Transverse colon (tissue), 4 donors: Measurements from ENCODE around the gene ACTR1A. TPM values are rescaled to one million over a fixed set of nuclear protein-coding genes. Genes with fewer than 3 reads are reported as not detected.
A peak's percentile ranks its signal among the peaks of the same experiment; 100 is the strongest.

Experiments
- DNase-seq: peaks from one replicate; pipeline ENCODE4 v3.0.0-alpha.2; 2019
- H3K27ac ChIP-seq, 4 donors: fragments of 200-600 bp; sonication (generic); 2 replicates each; pipeline ENCODE4 v1.5.1; 2016 to 2018; ENCODE audit warnings: inconsistent platforms in 4 of 4
- H3K27me3 ChIP-seq: fragments of 200-600 bp; sonication (generic); 2 replicates; pipeline ENCODE4 v1.5.1; 2017; ENCODE audit warnings: inconsistent platforms
- H3K36me3 ChIP-seq, 4 donors: fragments of 200-600 bp; sonication (generic); 2 replicates each; pipeline ENCODE4 v1.5.1; 2017 to 2019; ENCODE audit warnings: inconsistent platforms in 4 of 4
- H3K4me1 ChIP-seq, 4 donors: fragments of 200-600 bp; sonication (generic); 2 replicates each; pipeline ENCODE4 v1.5.1; 2017 to 2020; ENCODE audit warnings: inconsistent platforms in 4 of 4
- H3K4me3 ChIP-seq, 4 donors: fragments of 200-600 bp; sonication (generic); 1 replicate in 1 of 4; 2 replicates in 3 of 4; pipeline versions ENCODE4 v1.5.1 to v1.6.1; 2017 to 2019; ENCODE audit warnings: inconsistent platforms in 4 of 4
- H3K9me3 ChIP-seq, 2 donors: fragments of 200-600 bp; sonication (generic); 2 replicates each; pipeline ENCODE4 v1.5.1; 2017 to 2019; ENCODE audit warnings: inconsistent platforms in 2 of 2
- CTCF ChIP-seq, 5 experiments: fragments of 200-600 bp in 3 of 5; fragments of 450-650 bp in 2 of 5; sonication (generic) in 3 of 5; IDR thresholded peaks; 1 replicate in 2 of 5; 2 replicates in 3 of 5; pipeline ENCODE4 v1.5.1; 2016 to 2017; ENCODE audit warnings: antibody characterized with exemption in 5 of 5, inconsistent platforms in 3 of 5, mild to moderate bottlenecking in 2 of 5, moderate library complexity in 1 of 5
- EP300 ChIP-seq: sonication (generic); formaldehyde crosslinking; IDR thresholded peaks from one replicate; pipeline ENCODE4 v1.6.1; 2017; ENCODE audit warnings: antibody characterized with exemption, low read depth
- POLR2A ChIP-seq: fragments of 450-650 bp; IDR thresholded peaks from one replicate; pipeline ENCODE4 v1.6.1; 2016; ENCODE audit warnings: antibody characterized with exemption, mild to moderate bottlenecking, moderate library complexity
- POLR2AphosphoS5 ChIP-seq, 3 donors: sonication (generic); formaldehyde crosslinking; IDR thresholded peaks; one replicate each; pipeline ENCODE4 v1.6.1; 2016; ENCODE audit warnings: antibody characterized with exemption in 3 of 3
- WGBS, 2 donors: methylation state at CpG; one replicate each; pipeline ENCODE4 v1.1.5; 2018; ENCODE audit warnings: low coverage in 1 of 2; 5-methylcytosine and 5-hydroxymethylcytosine counted together
- in situ Hi-C, 4 donors: fragments of 200-750 bp; cut with MboI; loops; one replicate each; pipeline versions ENCODE4 v1.15.0 to v1.15.1; 2017; ENCODE audit warnings: low sequenced_read_pairs in 3 of 4, low pct_ligation_motif_present in 1 of 4, low pct_unique_long_range_greater_than_20kb in 1 of 4
- intact Hi-C: fragments of 100-400 bp; cut with DNase I; formaldehyde crosslinking; loops from one replicate; pipeline ENCODE4 v1.15.1; 2023; ENCODE audit warnings: low total_unique reads
- total RNA-seq, 4 donors: library from RNA; depleted of rRNA; stranded (reverse); fragments of >200 nt; gene quantifications; one replicate each; pipeline ENCODE4 v1.1.0, GENCODE V29; 2016

ACTR1A gene
- total RNA-seq, 4 donors from 2014 or later = 49.7 to 90.8 (median 79.4) TPM

GRCh38 chr10:102451105-102451969 is 51.2 kb downstream of the ACTR1A start, which contains the start of gene C10orf95:
TSS of gene C10orf95 (minus strand) at chr10:102451543. CDS start at chr10:102451093, 450 bp downstream.
- TF ChIP-seq POLR2AphosphoS5 (IDR thresholded peaks at IDR 0.05) (peak; percentile 11 to 52 (median 37)), EP300 (no peak), CTCF (IDR thresholded peaks at IDR 0.05) (no peak), POLR2A (peak; percentile 52)
- peak; percentile 71 for DNase-seq
- in situ Hi-C loops (no loop called here), intact Hi-C loops (no loop called here)
- H3K4me3 ChIP-seq = peak within 1 kb of the TSS; percentile 49 to 78 (median 74)
- no peaks in the 10 kb centered on the region for H3K27me3 ChIP-seq
- H3K36me3 ChIP-seq = no peaks in the 10 kb centered on the region
- no peaks in the 10 kb centered on the region for H3K9me3 ChIP-seq
- 25% methylated on average over 24 of the region's 28 CpGs; no CpG with 5 or more reads in 1 of the 2 donors for WGBS, 2 donors
- H3K4me1 ChIP-seq = peaks cover 4 to 16% (median 9%) of the 10 kb centered on the region in 4 donors
- H3K27ac ChIP-seq = peak within 1 kb of the TSS; percentile 88 to 93 (median 91)

GRCh38 chr10:102450374-102451104 is 52.0 kb downstream of the ACTR1A start:
- TF ChIP-seq CTCF (IDR thresholded peaks at IDR 0.05) = no peak
- peak; percentile 46 to 79 (median 52) for TF ChIP-seq POLR2AphosphoS5 (IDR thresholded peaks at IDR 0.05)
- TF ChIP-seq POLR2A = no peak
- peaks cover 4 to 16% (median 9%) of the 10 kb centered on the region in 4 donors for H3K4me1 ChIP-seq
- H3K4me3 ChIP-seq = peak overlapping the region; percentile 49 to 78 (median 74)
- H3K36me3 ChIP-seq = no peaks in the 10 kb centered on the region
- intact Hi-C loops (no loop called here), in situ Hi-C loops (no loop called here)
- WGBS, 2 donors = 0% methylated on average over 53 of the region's 104 CpGs; no CpG with 5 or more reads in 1 of the 2 donors
- peak overlapping the region; percentile 88 to 93 (median 91) for H3K27ac ChIP-seq
- peak; percentile 88 for DNase-seq
- no peaks in the 10 kb centered on the region for H3K27me3 ChIP-seq
- no peaks in the 10 kb centered on the region for H3K9me3 ChIP-seq

GRCh38 chr10:102450124-102450373 is 52.5 kb downstream of the ACTR1A start:
- in situ Hi-C loops = no loop called here
- H3K4me3 ChIP-seq = peak overlapping the region; percentile 38 to 78 (median 74)
- peak overlapping the region; percentile 88 to 93 (median 91) for H3K27ac ChIP-seq
- H3K27me3 ChIP-seq = no peaks in the 10 kb centered on the region
- no peaks in the 10 kb centered on the region for H3K36me3 ChIP-seq
- TF ChIP-seq POLR2AphosphoS5 (IDR thresholded peaks at IDR 0.05) (no peak), CTCF (IDR thresholded peaks at IDR 0.05) (no peak), EP300 (no peak), POLR2A (peak; percentile 74)
- no peaks in the 10 kb centered on the region for H3K9me3 ChIP-seq
- DNase-seq = no peak
- intact Hi-C loops = no loop called here
- 3% methylated on average over 11 of the region's 11 CpGs; no CpG with 5 or more reads in 1 of the 2 donors for WGBS, 2 donors
- peaks cover 4 to 16% (median 9%) of the 10 kb centered on the region in 4 donors for H3K4me1 ChIP-seq
